DMS153 (cell line): ENCODE measurements around the gene MYRF.

Experiments used
- DNase-seq: peaks from one replicate; lab custom pipeline; 2025; lab: John Stamatoyannopoulos, UW

Gene MYRF

DNA sequence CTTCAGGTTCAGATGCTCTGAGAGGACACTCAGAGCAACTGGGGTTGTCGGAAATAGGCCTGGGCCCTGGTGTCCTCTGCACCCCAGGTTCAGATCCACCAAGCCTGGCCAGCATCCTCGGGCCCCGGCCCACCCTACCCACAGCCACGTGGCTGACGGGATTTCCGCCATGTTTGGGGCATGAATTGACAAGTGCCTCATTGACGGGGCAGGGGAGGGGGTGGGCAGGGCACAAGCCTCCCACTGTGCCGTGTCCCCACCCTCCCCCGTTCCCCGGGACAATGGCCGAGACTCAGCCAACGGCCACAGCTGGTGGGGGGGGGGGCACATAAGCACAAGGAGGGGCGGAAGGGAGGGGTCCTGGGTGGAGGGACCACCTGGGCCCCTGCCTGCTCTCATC, 8.5 kb downstream of the MYRF start:
- DNase-seq: no peak

DNA sequence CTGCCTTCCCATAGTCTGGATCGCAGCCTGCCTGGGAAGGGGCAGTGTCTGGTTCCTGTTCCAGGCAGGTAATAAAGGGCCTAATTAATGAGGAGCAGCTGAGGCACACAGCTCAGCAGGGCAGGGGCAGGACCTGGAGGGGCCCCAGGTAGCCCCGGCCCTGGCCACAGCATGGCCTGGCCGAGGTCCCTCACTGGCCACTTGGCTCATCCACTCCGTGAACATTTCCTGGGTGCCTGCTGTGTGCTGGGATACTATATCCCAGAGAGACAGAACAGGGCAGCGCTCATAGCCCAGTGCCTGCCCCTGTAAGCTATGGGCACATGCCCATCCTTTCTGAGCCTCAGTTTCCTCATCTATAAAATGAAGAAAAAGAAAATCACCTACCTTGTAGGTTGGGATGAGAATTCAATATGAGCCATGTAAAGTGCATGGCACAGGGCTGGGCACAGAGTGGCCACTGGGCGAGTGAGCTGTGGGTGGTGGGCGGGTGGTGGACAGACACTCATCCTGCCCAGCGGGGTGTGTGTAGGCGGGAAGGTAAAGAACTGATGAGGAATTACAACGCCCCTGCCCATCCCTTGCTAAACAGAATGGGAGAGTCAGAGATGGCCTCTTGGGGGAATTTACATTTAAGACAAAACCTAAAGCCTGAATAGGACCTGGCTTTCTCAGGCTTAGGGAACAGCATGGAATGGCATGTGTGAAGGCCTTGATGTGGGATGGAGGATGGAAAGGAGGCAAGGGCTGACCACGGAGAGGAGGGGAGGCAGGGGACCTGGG, 9.2 kb downstream of the MYRF start:
- no peak for DNase-seq

DNA sequence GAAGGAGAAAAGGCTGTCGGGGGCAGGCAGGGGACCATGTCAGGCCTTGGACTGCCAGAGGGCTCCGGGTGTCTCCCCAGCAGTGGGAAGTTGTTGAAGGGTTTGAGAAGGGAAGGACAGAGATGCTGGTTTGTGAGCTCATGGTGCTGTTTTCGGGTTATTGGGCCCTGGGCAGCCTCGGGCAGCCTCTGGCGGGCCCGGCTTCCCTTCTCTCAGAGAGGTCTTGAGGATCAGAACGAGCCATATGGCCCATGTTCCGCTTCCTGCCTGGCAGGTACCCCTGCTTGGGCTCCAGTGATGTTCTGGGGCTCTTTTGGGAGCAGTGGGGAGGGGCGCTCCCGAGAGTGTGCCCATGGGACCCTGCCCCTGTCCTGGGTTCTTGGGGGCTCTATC, 9.8 kb downstream of the MYRF start:
- no peak for DNase-seq

- DNase-seq: no peak
Measured at GRCh38 chr11:61762798-61763197, 10.4 kb downstream of the MYRF start.

DNA sequence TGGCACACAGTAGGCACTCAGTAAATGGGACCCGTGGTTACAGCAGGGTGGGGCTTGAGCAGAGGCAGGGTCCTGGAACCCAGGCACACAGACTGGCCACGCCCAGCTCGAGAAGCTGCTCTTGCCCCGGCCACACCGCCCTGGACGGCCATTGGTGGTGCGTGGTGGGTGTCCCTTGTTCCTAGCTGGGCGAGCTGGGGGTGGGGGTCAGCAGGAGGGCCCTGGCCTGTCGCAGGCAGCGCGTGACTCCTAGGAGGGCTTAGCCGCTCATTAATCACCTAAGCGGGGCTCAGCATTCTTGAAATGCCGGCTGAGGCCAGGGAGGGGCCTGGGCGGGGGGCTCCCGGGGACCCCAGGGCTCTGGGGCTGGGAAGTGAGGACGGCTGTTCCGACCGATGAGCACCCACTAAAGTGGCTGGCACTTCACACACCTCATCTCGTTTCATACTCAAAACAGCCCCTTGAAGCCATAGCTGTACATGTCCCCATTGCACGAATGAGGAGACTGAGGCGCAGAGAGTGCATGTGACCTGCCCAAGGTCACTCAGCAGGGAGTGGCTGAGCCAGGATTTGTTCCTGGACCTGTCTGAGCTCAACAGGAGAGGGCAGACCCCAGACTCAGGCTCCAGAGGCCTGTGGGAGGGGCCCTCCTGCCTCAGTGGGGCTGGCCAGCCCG, 11.6 kb downstream of the MYRF start:
- no peak for DNase-seq

DNA sequence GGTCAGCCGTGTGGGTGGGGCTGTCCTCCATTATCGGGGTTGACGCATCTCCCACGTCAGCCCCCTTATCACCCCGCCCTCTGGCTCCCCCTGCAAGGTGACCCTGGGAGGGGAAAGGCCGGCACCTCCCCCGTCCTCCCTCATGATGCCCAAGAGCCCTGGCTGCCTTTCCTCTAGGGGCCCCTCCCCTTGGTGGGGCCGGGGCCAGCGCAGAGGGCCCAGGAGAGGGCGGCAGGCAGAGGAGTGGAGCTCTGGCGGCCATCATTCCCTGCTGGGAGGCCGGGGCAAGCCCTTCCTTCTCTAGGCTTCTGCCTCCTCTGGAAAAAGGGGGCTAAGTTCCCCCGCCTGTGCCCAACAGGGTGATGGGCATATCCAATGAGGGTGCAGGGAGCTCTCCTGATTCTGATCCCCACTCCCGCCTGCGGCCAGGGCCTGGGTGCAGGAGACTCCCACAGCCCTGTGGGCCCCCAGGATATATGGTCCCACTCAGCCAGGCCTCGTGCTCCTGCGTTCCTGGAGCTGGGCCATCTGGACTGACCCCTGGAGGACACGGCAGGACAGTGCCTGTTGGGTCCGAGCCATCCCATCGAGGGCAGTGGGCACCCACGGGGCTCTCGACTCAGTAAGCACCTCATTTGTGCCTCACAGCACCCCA, 12.3 kb downstream of the MYRF start:
- DNase-seq: no peak

DNA sequence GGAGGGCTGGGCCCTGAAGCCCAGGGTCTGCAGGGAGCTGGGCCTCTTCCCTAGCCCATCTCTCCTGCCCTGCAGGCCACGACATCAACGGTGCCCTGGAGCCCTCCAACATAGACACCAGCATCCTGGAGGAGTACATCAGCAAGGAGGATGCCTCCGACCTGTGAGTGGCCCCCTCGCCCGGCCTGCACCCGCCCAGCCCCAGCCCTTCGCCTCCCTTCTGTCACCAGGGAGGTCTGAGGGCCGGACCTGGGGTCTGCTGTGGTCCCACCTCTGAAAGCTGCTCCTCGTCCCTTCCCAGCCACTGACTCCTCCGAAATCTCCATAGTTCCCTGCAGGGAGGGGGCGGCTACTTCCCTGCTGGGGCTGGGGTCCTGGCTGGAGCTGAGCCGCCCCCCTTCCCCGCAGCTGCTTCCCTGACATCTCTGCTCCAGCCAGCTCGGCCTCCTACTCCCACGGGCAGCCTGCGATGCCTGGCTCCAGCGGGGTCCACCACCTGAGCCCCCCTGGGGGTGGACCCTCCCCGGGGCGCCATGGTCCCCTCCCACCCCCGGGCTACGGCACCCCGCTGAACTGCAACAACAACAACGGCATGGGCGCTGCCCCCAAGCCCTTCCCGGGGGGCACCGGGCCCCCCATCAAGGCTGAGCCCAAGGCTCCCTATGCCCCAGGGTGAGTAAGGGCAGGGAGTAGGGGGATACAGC, 13.3 kb downstream of the MYRF start:
- no peak for DNase-seq

DNA sequence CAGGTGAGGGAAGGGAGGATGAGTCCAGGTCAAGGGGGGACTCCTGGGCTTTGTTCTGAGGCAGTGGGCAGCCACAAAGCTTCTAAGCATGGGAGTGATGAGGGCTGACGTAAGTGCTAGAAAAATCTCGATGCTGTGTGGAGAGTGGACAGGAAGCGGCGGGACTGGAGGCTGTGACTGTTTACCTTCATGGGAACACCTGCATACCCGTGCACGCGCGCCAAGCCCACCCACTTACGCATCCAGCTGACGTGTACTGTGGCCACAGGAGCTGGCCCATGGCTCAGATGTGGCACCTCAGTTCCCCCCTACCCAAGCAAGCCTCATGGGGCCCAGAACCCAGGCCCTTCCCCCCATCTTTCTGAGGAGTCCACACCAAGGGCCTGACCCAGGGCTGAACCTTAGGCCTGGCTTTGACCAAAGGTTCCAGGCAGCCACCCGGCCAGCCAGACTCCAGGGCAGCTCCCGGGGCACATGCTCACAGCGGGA, 14.0 kb downstream of the MYRF start:
- no peak for DNase-seq

- no peak for DNase-seq
Measured at GRCh38 chr11:61768376-61769076, 16.1 kb downstream of the MYRF start.

DNA sequence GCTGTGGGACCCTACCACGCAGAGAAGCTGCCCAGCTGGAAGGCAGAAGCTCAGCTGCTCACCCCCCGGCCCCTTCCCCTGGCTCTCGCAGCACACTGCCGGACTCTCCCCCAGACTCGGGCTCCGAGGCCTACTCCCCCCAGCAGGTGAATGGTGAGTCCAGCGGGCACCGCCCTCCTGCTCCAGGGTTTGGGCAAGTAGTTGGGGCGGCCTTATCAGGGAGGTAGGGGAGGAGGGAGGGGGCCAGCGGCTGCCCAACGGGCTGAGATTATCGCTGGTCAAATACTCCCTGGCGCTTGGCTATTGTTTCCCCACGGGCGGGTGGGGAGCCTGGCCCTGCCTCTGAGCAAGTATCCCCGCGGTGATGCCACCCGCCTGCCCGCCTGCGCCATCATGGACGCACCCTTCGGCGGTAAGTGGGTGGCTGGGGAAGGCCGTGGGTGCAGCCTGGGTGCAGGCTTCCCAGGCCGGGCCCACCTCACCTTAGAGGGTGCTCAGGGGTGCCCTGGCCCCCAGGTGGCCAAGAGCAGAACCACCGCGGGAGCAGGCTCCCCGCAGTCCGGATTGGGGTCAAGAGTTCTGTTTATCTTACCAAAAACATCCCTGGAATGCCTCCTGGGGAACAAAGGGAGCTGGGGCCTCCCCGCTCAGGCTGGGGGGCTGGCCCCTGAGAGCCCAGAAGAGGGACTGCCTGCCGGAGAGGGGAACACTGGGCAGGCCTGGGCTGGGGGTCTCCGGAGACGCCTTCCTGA, 16.9 kb downstream of the MYRF start:
- no peak for DNase-seq

DNA sequence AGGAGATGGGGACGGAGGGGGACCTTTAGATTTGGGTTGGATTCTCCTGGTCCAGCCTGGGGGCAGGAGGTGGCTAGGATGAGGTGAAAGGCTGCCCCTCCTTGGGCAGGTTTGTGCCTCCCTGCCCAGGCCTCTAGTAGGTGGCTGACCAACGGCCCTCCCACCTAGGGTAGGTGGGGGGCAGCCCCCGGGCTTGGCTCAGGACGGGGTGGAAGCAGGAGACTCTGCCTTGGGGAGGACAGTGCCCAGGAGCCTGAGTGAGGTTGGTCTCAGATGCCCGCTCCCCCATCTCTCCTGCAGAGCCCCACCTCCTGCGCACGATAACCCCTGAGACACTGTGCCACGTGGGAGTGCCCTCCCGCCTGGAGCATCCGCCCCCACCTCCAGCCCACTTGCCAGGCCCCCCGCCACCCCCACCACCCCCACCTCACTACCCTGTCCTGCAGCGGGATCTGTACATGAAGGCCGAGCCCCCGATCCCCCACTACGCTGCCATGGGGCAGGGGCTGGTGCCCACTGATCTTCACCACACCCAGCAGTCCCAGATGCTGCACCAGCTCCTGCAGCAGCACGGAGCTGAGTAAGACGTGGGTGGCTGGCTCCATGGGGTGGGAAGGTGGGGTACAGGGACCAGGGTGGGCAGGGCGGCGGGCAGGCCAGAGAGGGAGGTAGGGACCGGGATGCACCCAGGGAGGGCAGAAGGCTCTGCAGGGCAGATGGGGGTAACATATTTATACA, 17.7 kb downstream of the MYRF start:
- DNase-seq: no peak

- DNase-seq: no peak
Measured at GRCh38 chr11:61771195-61771894, 18.9 kb downstream of the MYRF start.

DNA sequence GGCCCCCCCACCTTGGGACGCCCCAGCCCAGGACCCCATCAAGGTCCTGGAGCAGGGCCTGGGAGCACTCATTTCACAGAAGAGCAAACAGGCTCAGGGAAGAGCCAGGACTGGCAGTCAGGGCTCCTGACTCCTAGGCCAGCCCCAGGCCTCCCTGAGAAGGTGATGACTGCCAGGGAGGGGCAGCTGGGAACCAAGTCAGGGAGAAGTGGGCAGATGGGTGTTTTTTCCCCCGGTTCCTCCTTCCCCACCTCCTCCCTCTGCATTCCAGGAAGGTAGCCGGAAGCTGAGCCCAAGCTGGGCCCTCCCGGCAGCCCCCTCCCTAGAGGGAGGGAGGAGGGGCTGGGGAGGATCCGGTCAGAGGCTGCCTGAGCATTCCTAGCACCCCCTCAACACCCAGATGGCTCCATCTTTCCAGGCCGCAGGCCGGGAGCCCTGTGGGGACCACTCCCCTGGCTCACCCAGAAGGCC, 19.6 kb downstream of the MYRF start:
- DNase-seq: no peak

DNA sequence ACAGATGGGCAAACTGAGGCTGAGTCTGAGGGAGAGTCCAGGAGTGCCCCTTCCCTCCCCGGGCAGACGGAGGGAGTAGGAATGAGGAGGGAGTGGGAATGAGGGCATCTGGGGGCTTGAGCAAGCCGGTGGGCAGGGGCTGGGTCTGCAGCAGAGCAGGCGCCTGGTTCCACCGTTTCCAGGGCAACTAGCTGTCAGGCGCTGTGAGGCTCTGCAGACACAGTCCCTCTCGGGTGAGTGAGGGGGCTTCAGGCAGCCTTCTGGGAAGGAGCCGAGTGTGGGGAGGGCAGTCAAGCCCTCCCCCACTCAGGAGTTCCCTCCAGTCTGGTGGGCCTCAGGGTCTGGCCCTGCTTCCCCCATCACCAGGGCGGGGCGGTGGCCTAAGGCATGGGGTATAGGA, 20.9 kb downstream of the MYRF start:
- DNase-seq: no peak

GRCh38 chr11:61773809-61774208, 21.4 kb downstream of the MYRF start:
- no peak for DNase-seq

DNA sequence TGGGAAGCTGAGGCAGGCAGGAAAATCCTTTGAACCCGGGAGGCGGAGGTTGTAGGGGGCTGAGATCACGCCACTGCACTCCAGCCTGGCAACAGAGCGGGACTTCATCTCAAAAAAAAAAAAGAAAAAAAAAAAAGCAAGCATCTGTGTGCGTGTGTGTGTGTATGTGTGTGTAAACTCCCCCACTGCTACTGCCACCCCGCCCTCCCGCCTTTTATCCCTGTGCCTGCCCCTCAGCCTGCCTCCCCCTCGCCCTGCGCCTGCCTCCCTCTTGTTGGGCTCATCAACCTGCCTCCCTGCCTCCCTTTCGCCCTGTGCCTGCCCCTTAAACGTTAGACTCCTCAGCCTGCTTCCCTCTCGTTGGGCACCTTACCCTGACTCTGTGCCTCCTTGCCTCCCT, 22.0 kb downstream of the MYRF start:
- DNase-seq: no peak

- DNase-seq: no peak
Measured at GRCh38 chr11:61775106-61775505, 22.7 kb downstream of the MYRF start.

- no peak for DNase-seq
Measured at GRCh38 chr11:61775606-61776554, 23.4 kb downstream of the MYRF start.
